Measurements from ENCODE around the gene ZNF423.

Gene ZNF423

GRCh38 chr16:49503256-49504022 lies 352.5 kb downstream of the ZNF423 start:
- H3K36me3 ChIP-seq (ENCODE audit: control insufficient read depth, low read length): no peaks in the 10 kb centered on the region
- H4K20me1 ChIP-seq (ENCODE audit: control insufficient read depth, insufficient read depth, low read depth, low read length): no peaks in the 10 kb centered on the region
- no peak overlapping the region for H3K27ac ChIP-seq (ENCODE audit: low read depth, low read length)
- no peaks in the 10 kb centered on the region for H3K4me1 ChIP-seq (ENCODE audit: control insufficient read depth, low read length)
- H3K4me2 ChIP-seq (ENCODE audit: low read length): no peak overlapping the region
- no peak overlapping the region for H3K4me3 ChIP-seq (ENCODE audit: low read length)
- H3K79me2 ChIP-seq (ENCODE audit: control insufficient read depth, low read length): no peaks in the 10 kb centered on the region
- H3K9me3 ChIP-seq (ENCODE audit: control insufficient read depth, insufficient read depth, low read length): no peaks in the 10 kb centered on the region
- no peaks in the 10 kb centered on the region for H3F3A ChIP-seq (ENCODE audit: control insufficient read depth, insufficient read depth)
- no peaks in the 10 kb centered on the region for H3K9me2 ChIP-seq (replicated peaks; ENCODE audit: control insufficient read depth, low read length)
- H3K27me3 ChIP-seq (ENCODE audit: control insufficient read depth, low read length): no peaks in the 10 kb centered on the region
- TF ChIP-seq EZH2phosphoT487 (IDR thresholded peaks at IDR 0.05; ENCODE audit: borderline replicate concordance, low read length) (no peak), CTCF (IDR thresholded peaks at IDR 0.05; ENCODE audit: low read depth, low read length, poor library complexity, severe bottlenecking) (no peak)

- H3K27me3 ChIP-seq (ENCODE audit: control insufficient read depth, low read length): no peaks in the 10 kb centered on the region
- no peaks in the 10 kb centered on the region for H3K36me3 ChIP-seq (ENCODE audit: control insufficient read depth, low read length)
- no peak overlapping the region for H3K4me2 ChIP-seq (ENCODE audit: low read length)
- H3K27ac ChIP-seq (ENCODE audit: low read depth, low read length): no peak overlapping the region
- no peaks in the 10 kb centered on the region for H3K4me1 ChIP-seq (ENCODE audit: control insufficient read depth, low read length)
- no peaks in the 10 kb centered on the region for H4K20me1 ChIP-seq (ENCODE audit: control insufficient read depth, insufficient read depth, low read depth, low read length)
- H3K79me2 ChIP-seq (ENCODE audit: control insufficient read depth, low read length): no peaks in the 10 kb centered on the region
- no peaks in the 10 kb centered on the region for H3K9me2 ChIP-seq (replicated peaks; ENCODE audit: control insufficient read depth, low read length)
- H3F3A ChIP-seq (ENCODE audit: control insufficient read depth, insufficient read depth): no peaks in the 10 kb centered on the region
- H3K9me3 ChIP-seq (ENCODE audit: control insufficient read depth, insufficient read depth, low read length): no peaks in the 10 kb centered on the region
- no peak overlapping the region for H3K4me3 ChIP-seq (ENCODE audit: low read length)
- no peak for TF ChIP-seq CTCF (IDR thresholded peaks at IDR 0.05; ENCODE audit: low read depth, low read length, poor library complexity, severe bottlenecking)
- TF ChIP-seq EZH2phosphoT487 (IDR thresholded peaks at IDR 0.05; ENCODE audit: borderline replicate concordance, low read length): no peak
These were observed 353.6 kb downstream of the ZNF423 start for GRCh38 chr16:49502136-49502881.

- Histone ChIP-seq H3K4me1 (ENCODE audit: control insufficient read depth, low read length) (no peaks in the 10 kb centered on the region), H3F3A (ENCODE audit: control insufficient read depth, insufficient read depth) (no peaks in the 10 kb centered on the region), H3K4me2 (ENCODE audit: low read length) (no peak overlapping the region), H3K36me3 (ENCODE audit: control insufficient read depth, low read length) (no peaks in the 10 kb centered on the region), H3K9me2 (replicated peaks; ENCODE audit: control insufficient read depth, low read length) (no peaks in the 10 kb centered on the region), H3K4me3 (ENCODE audit: low read length) (no peak overlapping the region), H3K79me2 (ENCODE audit: control insufficient read depth, low read length) (no peaks in the 10 kb centered on the region), H3K9me3 (ENCODE audit: control insufficient read depth, insufficient read depth, low read length) (no peaks in the 10 kb centered on the region), H3K27me3 (ENCODE audit: control insufficient read depth, low read length) (no peaks in the 10 kb centered on the region), H4K20me1 (ENCODE audit: control insufficient read depth, insufficient read depth, low read depth, low read length) (no peaks in the 10 kb centered on the region), H3K27ac (ENCODE audit: low read depth, low read length) (no peak overlapping the region)
- TF ChIP-seq EZH2phosphoT487 (IDR thresholded peaks at IDR 0.05; ENCODE audit: borderline replicate concordance, low read length): no peak
- TF ChIP-seq CTCF (IDR thresholded peaks at IDR 0.05; ENCODE audit: low read depth, low read length, poor library complexity, severe bottlenecking): no peak
These were observed 355.9 kb downstream of the ZNF423 start for GRCh38 chr16:49499869-49500610.

Measured in DOHH2 (cell line).